NCI-H510A treated with DMSO at 0.1 percent for 48 hours (cell line): Measurements from ENCODE around the gene ZNF319.
A peak's percentile ranks its signal among the peaks of the same experiment; 100 is the strongest.

Experiments used
- DNase-seq: peaks from one replicate; lab custom pipeline; 2025; lab: John Stamatoyannopoulos, UW

The ZNF319 gene

DNA sequence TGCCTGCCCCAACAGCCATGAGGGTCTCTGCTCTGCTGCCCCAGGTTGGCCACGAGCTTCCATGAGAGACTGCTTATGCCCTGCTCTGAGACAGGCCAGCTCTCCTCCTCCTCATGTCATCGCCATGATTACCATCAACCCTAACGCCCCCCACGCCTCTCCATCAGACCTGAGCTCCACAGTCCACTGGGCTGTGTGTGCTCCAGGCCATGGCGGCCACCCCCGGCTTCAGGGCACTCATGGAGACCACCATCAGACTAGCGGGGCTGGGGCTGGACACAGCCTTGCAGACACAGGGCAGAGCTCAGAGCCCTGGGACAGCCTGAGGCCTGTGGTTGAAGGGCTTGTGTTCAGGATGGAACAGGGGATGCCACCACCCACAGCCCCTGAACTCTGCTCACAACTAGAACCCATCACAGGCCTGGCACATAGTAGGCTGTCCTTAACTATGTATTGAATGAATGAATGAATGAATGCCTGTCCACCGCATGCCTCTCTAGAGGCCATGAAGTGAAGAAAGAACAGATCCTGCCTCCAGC is 44.1 kb downstream of the ZNF319 start:
- DNase-seq, result no peak

- DNase-seq, result peak; percentile 24
Measured at GRCh38 chr16:57955572-57956188, 44.8 kb downstream of the ZNF319 start.

DNA sequence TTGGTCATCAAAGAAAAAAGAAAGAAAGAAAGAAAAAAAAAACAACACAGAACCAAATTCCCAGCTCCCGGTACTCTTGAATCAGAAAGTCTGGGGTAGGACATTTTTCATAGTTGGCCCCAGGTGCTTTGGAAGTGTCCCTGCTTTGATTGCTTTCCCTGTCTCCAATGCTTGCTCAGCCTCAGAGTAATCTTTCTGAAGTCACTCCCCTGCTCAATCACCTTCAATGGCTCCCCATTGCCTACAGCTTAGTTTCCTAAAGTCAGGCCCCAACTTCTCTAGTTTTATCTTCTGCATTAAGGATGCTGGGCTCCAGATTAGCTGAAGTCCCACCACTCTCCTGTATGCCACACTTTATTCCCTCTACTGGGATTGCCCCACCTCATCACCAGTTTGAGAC is 46.6 kb downstream of the ZNF319 start:
- DNase-seq, result no peak

- DNase-seq, result no peak
Measured at GRCh38 chr16:57952909-57953308, 47.6 kb downstream of the ZNF319 start.

GRCh38 chr16:57951204-57951960 is 49.1 kb downstream of the ZNF319 start:
- DNase-seq, result no peak

DNA sequence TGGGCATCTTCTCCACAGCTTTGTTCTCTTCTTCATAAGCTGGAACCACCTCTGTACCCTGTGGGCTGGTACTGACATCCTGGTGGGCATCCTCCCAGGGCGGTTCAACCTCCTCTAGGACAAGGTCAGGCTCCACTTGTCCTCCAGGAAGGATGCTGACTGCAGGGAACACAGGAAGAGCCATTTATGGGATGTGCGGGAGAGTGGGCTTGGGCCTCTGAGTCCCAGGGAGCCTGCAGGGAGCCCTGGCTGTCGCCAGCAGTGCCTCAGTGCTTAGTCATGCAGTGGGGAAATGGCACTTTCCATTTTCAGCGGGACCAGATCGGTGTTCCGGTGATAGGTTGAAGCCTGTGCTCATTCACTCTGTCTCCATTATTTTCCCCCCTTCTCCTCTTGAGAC is 50.1 kb downstream of the ZNF319 start:
- no peak for DNase-seq

GRCh38 chr16:57949595-57950238 is 50.8 kb downstream of the ZNF319 start:
- DNase-seq, result no peak

GRCh38 chr16:57949013-57949412 is 51.5 kb downstream of the ZNF319 start:
- DNase-seq, result no peak

GRCh38 chr16:57948027-57948426 is 52.4 kb downstream of the ZNF319 start:
- no peak for DNase-seq

GRCh38 chr16:57947261-57947660 is 53.2 kb downstream of the ZNF319 start:
- no peak for DNase-seq

DNA sequence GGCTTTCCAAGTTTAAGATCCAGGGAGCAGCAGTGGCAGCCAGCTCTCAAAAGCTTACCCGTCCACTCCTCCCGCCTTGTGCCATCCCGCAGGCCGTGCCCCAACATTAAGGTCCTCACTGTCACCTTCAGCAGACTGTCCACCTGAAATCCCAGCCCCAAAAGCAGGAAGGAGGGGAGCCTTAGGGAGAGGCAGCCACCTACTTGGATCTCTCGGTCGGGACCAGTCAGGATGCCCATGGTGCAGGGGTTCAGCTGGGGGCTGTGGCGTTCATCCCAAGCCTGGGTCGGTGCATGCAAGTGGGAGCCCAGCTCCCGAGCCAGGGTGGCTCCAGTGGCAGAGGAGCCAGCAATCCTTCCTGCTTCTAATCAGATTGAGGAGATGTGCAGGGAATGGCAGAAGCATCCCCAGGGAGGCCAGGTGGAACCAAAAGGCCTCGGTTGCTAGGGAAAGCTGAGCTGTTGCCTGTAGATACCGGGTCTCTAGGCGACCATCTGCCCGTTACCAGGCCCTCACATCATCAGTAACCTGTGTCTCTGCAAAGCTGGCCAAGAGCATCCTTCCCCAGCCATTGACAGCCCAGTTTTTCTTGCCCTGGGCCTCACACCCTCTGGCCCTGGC is 54.2 kb downstream of the ZNF319 start:
- DNase-seq, result no peak

- no peak for DNase-seq
Measured at GRCh38 chr16:57945740-57946138, 54.7 kb downstream of the ZNF319 start.

- DNase-seq, result no peak
Measured at GRCh38 chr16:57944970-57945739, 55.3 kb downstream of the ZNF319 start.
